Loucy (cell line): Measurements from ENCODE around the gene GPR39.
"Not testable (repeated sequence)": the region's sequence is repeated elsewhere in the genome, so short reads cannot be mapped to it uniquely, and the experiment has no call there.

ENCODE experiments used
- H2AFZ ChIP-seq: fragments of 200-600 bp; sonication (generic); 2 replicates; pipeline ENCODE4 v1.6.0; 2016; ENCODE audit warnings: antibody characterized with exemption, mild to moderate bottlenecking, low read length, moderate library complexity
- H3F3A ChIP-seq: fragments of 200-600 bp; 2 replicates; pipeline ENCODE4 v1.6.0; 2016; ENCODE audit warnings: antibody characterized with exemption, low read depth, mild to moderate bottlenecking
- H3K27me3 ChIP-seq: fragments of 200-600 bp; sonication (generic); 2 replicates; pipeline ENCODE4 v1.6.1; 2014; ENCODE audit warnings: low read length, mild to moderate bottlenecking; ENCODE audit not compliant: insufficient read depth, poor library complexity, severe bottlenecking
- H3K36me3 ChIP-seq: fragments of 200-600 bp; sonication (generic); 2 replicates; pipeline ENCODE4 v1.6.1; 2016; ENCODE audit warnings: low read length; ENCODE audit not compliant: insufficient read depth
- H3K4me1 ChIP-seq: fragments of 200-600 bp; sonication (generic); 2 replicates; pipeline ENCODE4 v1.5.1; 2014; ENCODE audit warnings: low read length, mild to moderate bottlenecking; ENCODE audit not compliant: insufficient read depth, poor library complexity, severe bottlenecking
- H3K4me2 ChIP-seq: fragments of 200-600 bp; sonication (generic); 2 replicates; pipeline ENCODE4 v1.6.0; 2014; ENCODE audit warnings: antibody characterized with exemption, low read length, low read depth, mild to moderate bottlenecking; ENCODE audit not compliant: poor library complexity, severe bottlenecking
- H3K4me3 ChIP-seq: fragments of 200-600 bp; sonication (generic); 2 replicates; pipeline ENCODE4 v1.5.1; 2014; ENCODE audit warnings: low read length, mild to moderate bottlenecking, mixed read lengths; ENCODE audit not compliant: poor library complexity, severe bottlenecking
- H3K79me2 ChIP-seq: fragments of 200-600 bp; sonication (generic); 2 replicates; pipeline ENCODE4 v1.6.1; 2014; ENCODE audit warnings: low read length; ENCODE audit not compliant: insufficient read depth
- H3K9ac ChIP-seq: fragments of 200-600 bp; sonication (generic); 2 replicates; pipeline ENCODE4 v1.6.0; 2014; ENCODE audit warnings: mild to moderate bottlenecking, low read depth, low read length, moderate library complexity; ENCODE audit not compliant: poor library complexity, severe bottlenecking
- H3K9me2 ChIP-seq: fragments of 200-600 bp; sonication (generic); replicated peaks from 2 replicates; pipeline ENCODE4 v1.6.1; 2016; ENCODE audit warnings: low read depth, low read length, mixed read lengths
- H3K9me3 ChIP-seq: fragments of 200-600 bp; sonication (generic); 2 replicates; pipeline ENCODE4 v1.6.1; 2014; ENCODE audit warnings: mild to moderate bottlenecking, antibody characterized with exemption, low read length, low read depth; ENCODE audit not compliant: insufficient read depth
- H4K20me1 ChIP-seq: fragments of 200-600 bp; sonication (generic); 2 replicates; pipeline ENCODE4 v1.6.0; 2014; ENCODE audit warnings: antibody characterized with exemption, low read length, mild to moderate bottlenecking; ENCODE audit not compliant: insufficient read depth, poor library complexity, severe bottlenecking
- CTCF ChIP-seq: fragments of 200-600 bp; sonication (generic); conservative IDR thresholded peaks from 2 replicates; pipeline ENCODE4 v1.5.1; 2014; ENCODE audit warnings: mild to moderate bottlenecking, antibody characterized with exemption, low read length
- EZH2phosphoT487 ChIP-seq: fragments of 200-600 bp; IDR thresholded peaks from 2 replicates; pipeline ENCODE4 v1.6.1; 2018; ENCODE audit warnings: antibody characterized with exemption, mild to moderate bottlenecking, moderate library complexity, borderline replicate concordance

The GPR39 gene

GRCh38 chr2:132391378-132391777, 25.2 kb upstream of the GPR39 start:
- H3K79me2 ChIP-seq = no peaks in the 10 kb centered on the region
- H3K4me1 ChIP-seq = no peaks in the 10 kb centered on the region
- no peak overlapping the region for H3K4me2 ChIP-seq
- H3K9ac ChIP-seq = no peak overlapping the region
- H3K4me3 ChIP-seq = no peak overlapping the region
- H3K9me3 ChIP-seq = no peaks in the 10 kb centered on the region; the same call in 1 of the 2 replicates
- H3F3A ChIP-seq = no peaks in the 10 kb centered on the region
- no peak for TF ChIP-seq EZH2phosphoT487
- no peak for TF ChIP-seq CTCF
- H3K9me2 ChIP-seq = no peaks in the 10 kb centered on the region
- H3K36me3 ChIP-seq = no peaks in the 10 kb centered on the region
- H4K20me1 ChIP-seq = no peaks in the 10 kb centered on the region
- no peak overlapping the region for H2AFZ ChIP-seq
- H3K27me3 ChIP-seq = no peaks in the 10 kb centered on the region

- no peaks in the 10 kb centered on the region for H3F3A ChIP-seq
- H3K9ac ChIP-seq = no peak overlapping the region
- H3K4me3 ChIP-seq = no peak overlapping the region
- TF ChIP-seq EZH2phosphoT487 (no peak), CTCF (no peak)
- H3K9me2 ChIP-seq = no peaks in the 10 kb centered on the region
- H3K9me3 ChIP-seq = no peaks in the 10 kb centered on the region; the same call in 1 of the 2 replicates
- H3K27me3 ChIP-seq = no peaks in the 10 kb centered on the region
- no peaks in the 10 kb centered on the region for H3K79me2 ChIP-seq
- H2AFZ ChIP-seq = no peak overlapping the region
- no peaks in the 10 kb centered on the region for H3K36me3 ChIP-seq
- no peak overlapping the region for H3K4me2 ChIP-seq
- H3K4me1 ChIP-seq = no peaks in the 10 kb centered on the region
- no peaks in the 10 kb centered on the region for H4K20me1 ChIP-seq
Measured at GRCh38 chr2:132392221-132392620, 24.4 kb upstream of the GPR39 start.

- no peaks in the 10 kb centered on the region for H3K27me3 ChIP-seq
- H3K4me1 ChIP-seq = no peaks in the 10 kb centered on the region
- H3K9ac ChIP-seq = no peak overlapping the region
- H3K79me2 ChIP-seq = no peaks in the 10 kb centered on the region
- H3K4me2 ChIP-seq = no peak overlapping the region
- H3K9me3 ChIP-seq = no peaks in the 10 kb centered on the region; the same call in 1 of the 2 replicates
- no peaks in the 10 kb centered on the region for H3K9me2 ChIP-seq
- TF ChIP-seq EZH2phosphoT487 = no peak
- no peak for TF ChIP-seq CTCF
- no peaks in the 10 kb centered on the region for H4K20me1 ChIP-seq
- no peaks in the 10 kb centered on the region for H3F3A ChIP-seq
- no peak overlapping the region for H2AFZ ChIP-seq
- no peaks in the 10 kb centered on the region for H3K36me3 ChIP-seq
- no peak overlapping the region for H3K4me3 ChIP-seq
Measured at GRCh38 chr2:132392879-132393278, 23.7 kb upstream of the GPR39 start.

- not testable (repeated sequence) for H3K4me3 ChIP-seq, H3K4me1 ChIP-seq, H3K27me3 ChIP-seq, H4K20me1 ChIP-seq, H2AFZ ChIP-seq, H3K9me3 ChIP-seq, H3K79me2 ChIP-seq, H3K36me3 ChIP-seq, H3K4me2 ChIP-seq, H3F3A ChIP-seq, H3K9ac ChIP-seq, H3K9me2 ChIP-seq
Measured at GRCh38 chr2:132397042-132397441, 19.6 kb upstream of the GPR39 start.
